ENCODE measurements around the gene SARM1.

- TF ChIP-seq, protein P1, sequence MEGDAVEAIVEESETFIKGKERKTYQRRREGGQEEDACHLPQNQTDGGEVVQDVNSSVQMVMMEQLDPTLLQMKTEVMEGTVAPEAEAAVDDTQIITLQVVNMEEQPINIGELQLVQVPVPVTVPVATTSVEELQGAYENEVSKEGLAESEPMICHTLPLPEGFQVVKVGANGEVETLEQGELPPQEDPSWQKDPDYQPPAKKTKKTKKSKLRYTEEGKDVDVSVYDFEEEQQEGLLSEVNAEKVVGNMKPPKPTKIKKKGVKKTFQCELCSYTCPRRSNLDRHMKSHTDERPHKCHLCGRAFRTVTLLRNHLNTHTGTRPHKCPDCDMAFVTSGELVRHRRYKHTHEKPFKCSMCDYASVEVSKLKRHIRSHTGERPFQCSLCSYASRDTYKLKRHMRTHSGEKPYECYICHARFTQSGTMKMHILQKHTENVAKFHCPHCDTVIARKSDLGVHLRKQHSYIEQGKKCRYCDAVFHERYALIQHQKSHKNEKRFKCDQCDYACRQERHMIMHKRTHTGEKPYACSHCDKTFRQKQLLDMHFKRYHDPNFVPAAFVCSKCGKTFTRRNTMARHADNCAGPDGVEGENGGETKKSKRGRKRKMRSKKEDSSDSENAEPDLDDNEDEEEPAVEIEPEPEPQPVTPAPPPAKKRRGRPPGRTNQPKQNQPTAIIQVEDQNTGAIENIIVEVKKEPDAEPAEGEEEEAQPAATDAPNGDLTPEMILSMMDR (IDR thresholded peaks at IDR 0.05; ENCODE audit: extremely low read depth in 1 of 2, insufficient read depth in 1 of 2, low read depth in 1 of 2, low read length in 2 of 2) = no peak
- no peak for TF ChIP-seq MYC (IDR thresholded peaks at IDR 0.05; ENCODE audit: low read depth, low read length)
- TF ChIP-seq POLR2AphosphoS5 (IDR thresholded peaks at IDR 0.05; ENCODE audit: insufficient read depth, low read depth, low read length) = no peak
- TF ChIP-seq POLR2A (IDR thresholded peaks at IDR 0.05; ENCODE audit: low read depth, low read length) = no peak
- TF ChIP-seq FOS (IDR thresholded peaks at IDR 0.05; ENCODE audit: borderline replicate concordance, insufficient read depth, low read length) = no peak
- TF ChIP-seq EZH2 (IDR thresholded peaks at IDR 0.05; ENCODE audit: borderline replicate concordance, low read depth, low read length, severe bottlenecking) = no peak
- TF ChIP-seq, protein P2, sequence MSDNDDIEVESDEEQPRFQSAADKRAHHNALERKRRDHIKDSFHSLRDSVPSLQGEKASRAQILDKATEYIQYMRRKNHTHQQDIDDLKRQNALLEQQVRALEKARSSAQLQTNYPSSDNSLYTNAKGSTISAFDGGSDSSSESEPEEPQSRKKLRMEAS (IDR thresholded peaks at IDR 0.05; ENCODE audit: insufficient read depth, insufficient read length) = no peak
- TF ChIP-seq GATA2 (IDR thresholded peaks at IDR 0.05; ENCODE audit: insufficient read depth, insufficient read length, low read depth, low read length) = no peak
Observed at GRCh38 chr17:28334666-28335200, 36.8 kb upstream of the SARM1 start.
